HepG2 (cell line): ENCODE data around the gene KANK3. TPM values are rescaled to one million over a fixed set of nuclear protein-coding genes. Genes with fewer than 3 reads are reported as not detected.

Source experiments
- ATAC-seq: fragments of 200-7000 bp; cut with Tn5 transposase; 3 replicates; pipeline ENCODE4 v1.9.1; 2020; ENCODE audit warnings: mild to moderate bottlenecking, moderate library complexity
- BruUV-seq: library from RNA; stranded (reverse); fragments of 400-500 nt; replicated peaks from 2 replicates; lab custom pipeline; 2021; lab: Mats Ljungman, UMichigan
- CTCF ChIA-PET: fragments of 300-600 bp; formaldehyde crosslinking; extraction: SDS; loops from one replicate; lab custom pipeline; 2021; ENCODE audit warnings: low total read pairs, inconsistent platforms, low intra/inter-chr PET ratio; lab: Yijun Ruan, JAX
- POLR2A ChIA-PET: fragments of 350-600 bp; sonication (Branson Sonifier 250); formaldehyde crosslinking; loops from one replicate; lab custom pipeline; 2020; ENCODE audit warnings: antibody characterized with exemption, inconsistent platforms; lab: Yijun Ruan, JAX
- DNase-seq: peaks from one replicate; pipeline ENCODE4 v3.0.0-alpha.2; 2015; ENCODE audit warnings: low spot score
- FAIRE-seq: peaks from 3 replicates; lab custom pipeline; 2011; peaks lifted over from hg19 to GRCh38; lab: Jason Lieb, UNC
- H2AFZ ChIP-seq: one replicate; pipeline ENCODE4 v1.6.1; 2011; ENCODE audit warnings: low read length, inconsistent platforms
- H3K27ac ChIP-seq: fragments of 300-600 bp; 3 replicates; pipeline ENCODE4 v1.8.0; 2011; ENCODE audit warnings: mixed run types, mild to moderate bottlenecking, mixed read lengths, low read length, inconsistent platforms; ENCODE audit not compliant: insufficient read depth; ENCODE audit errors: extremely low read length
- H3K27me3 ChIP-seq, 2 experiments: fragments of 200-600 bp in 1 of 2; 2 replicates in 1 of 2; 3 replicates in 1 of 2; pipeline versions ENCODE4 v1.6.0 to v1.8.0; 2011; ENCODE audit warnings: low read length in 2 of 2, mild to moderate bottlenecking in 2 of 2, moderate library complexity in 2 of 2, inconsistent platforms in 1 of 2; ENCODE audit not compliant: insufficient read depth in 2 of 2, control insufficient read depth in 1 of 2
- H3K36me3 ChIP-seq, 2 experiments: fragments of 200-600 bp in 1 of 2; replicated peaks in 1 of 2; 2 replicates in 1 of 2; 3 replicates in 1 of 2; pipeline versions ENCODE4 v1.5.1 to v1.8.0; 2011; ENCODE audit warnings: low read length in 2 of 2, inconsistent platforms in 1 of 2; ENCODE audit not compliant: insufficient read depth in 2 of 2, control insufficient read depth in 1 of 2
- H3K4me1 ChIP-seq: 2 replicates; pipeline ENCODE4 v1.5.1; 2012; ENCODE audit warnings: low read length, inconsistent platforms; ENCODE audit not compliant: insufficient read depth
- H3K4me2 ChIP-seq: 2 replicates; pipeline ENCODE4 v1.6.0; 2011; ENCODE audit warnings: low read depth, low read length, inconsistent platforms
- H3K4me3 ChIP-seq, 3 experiments: fragments of 200-600 bp in 1 of 3; sonication (generic), shearing (Covaris generic) in 1 of 3; replicated peaks in 1 of 3; 2 replicates each; pipeline ENCODE4 v1.5.1; 2011 to 2016; ENCODE audit warnings: low read length in 3 of 3, inconsistent platforms in 2 of 3, low read depth in 2 of 3, mild to moderate bottlenecking in 2 of 3, control low read depth in 1 of 3, mixed read lengths in 1 of 3; ENCODE audit not compliant: insufficient read depth in 1 of 3
- H3K79me2 ChIP-seq: one replicate; pipeline ENCODE4 v1.6.1; 2011; ENCODE audit warnings: low read length, inconsistent platforms; ENCODE audit not compliant: insufficient read depth
- H3K9ac ChIP-seq: 2 replicates; pipeline ENCODE4 v1.6.0; 2011; ENCODE audit warnings: mild to moderate bottlenecking, low read depth, low read length, inconsistent platforms; ENCODE audit not compliant: insufficient read depth
- H3K9me3 ChIP-seq: 2 replicates; pipeline ENCODE4 v1.5.1; 2012; ENCODE audit warnings: mild to moderate bottlenecking, low read length
- H4K20me1 ChIP-seq: 2 replicates; pipeline ENCODE4 v1.6.0; 2011; ENCODE audit warnings: inconsistent platforms, mild to moderate bottlenecking, low read length, moderate library complexity; ENCODE audit not compliant: insufficient read depth
- ASH2L ChIP-seq: fragments of 300-600, 200-600 bp; sonication (generic); IDR thresholded peaks from 2 replicates; pipeline ENCODE4 v1.7.0; 2017; ENCODE audit warnings: low read depth, mild to moderate bottlenecking, moderate library complexity, mixed read lengths, low read length; ENCODE audit not compliant: insufficient read length
- ERF ChIP-seq: IDR thresholded peaks from 2 replicates; pipeline ENCODE4 v1.6.1; 2018; ENCODE audit warnings: missing biosample characterization, missing genetic modification reagents
- HNRNPK ChIP-seq: fragments of 200-400 bp; formaldehyde crosslinking; IDR thresholded peaks from 2 replicates; pipeline ENCODE4 v1.6.1; 2018; ENCODE audit warnings: low read length, low read depth, moderate library complexity, mild to moderate bottlenecking; ENCODE audit not compliant: poor library complexity, severe bottlenecking
- IKZF4 ChIP-seq: sonication (generic); formaldehyde crosslinking; IDR thresholded peaks from 2 replicates; pipeline ENCODE4 v1.5.1; 2020; ENCODE audit warnings: borderline replicate concordance, mild to moderate bottlenecking, low read depth, missing genetic modification reagents; ENCODE audit errors: not compliant biosample characterization
- MTF2 ChIP-seq: sonication (generic); formaldehyde crosslinking; IDR thresholded peaks from 2 replicates; pipeline ENCODE4 v1.5.0; 2020; ENCODE audit warnings: missing genetic modification reagents, borderline replicate concordance
- MYNN ChIP-seq: sonication (generic); formaldehyde crosslinking; IDR thresholded peaks from 2 replicates; pipeline ENCODE4 v1.4.0; 2020; ENCODE audit warnings: mild to moderate bottlenecking, low read depth, missing genetic modification reagents
- SP1 ChIP-seq, 2 experiments: fragments of 450-650 bp in 1 of 2; sonication (generic) in 1 of 2; formaldehyde crosslinking in 1 of 2; IDR thresholded peaks; 2 replicates each; pipeline versions ENCODE4 v1.4.0 to v1.6.1; 2016 to 2020; ENCODE audit warnings: missing genetic modification reagents in 1 of 2
- SP140L ChIP-seq: sonication (generic); formaldehyde crosslinking; IDR thresholded peaks from 2 replicates; pipeline ENCODE4 v1.4.0; 2020; ENCODE audit warnings: missing genetic modification reagents, borderline replicate concordance
- ZFP37 ChIP-seq: sonication (generic); formaldehyde crosslinking; IDR thresholded peaks from 2 replicates; pipeline ENCODE4 v1.4.0; 2020; ENCODE audit warnings: missing genetic modification reagents, borderline replicate concordance
- ZKSCAN5 ChIP-seq: sonication (generic); formaldehyde crosslinking; IDR thresholded peaks from 2 replicates; pipeline ENCODE4 v1.5.1; 2020; ENCODE audit warnings: mild to moderate bottlenecking, missing genetic modification reagents
- ZNF124 ChIP-seq: sonication (generic); formaldehyde crosslinking; IDR thresholded peaks from 2 replicates; pipeline ENCODE4 v1.4.0; 2020; ENCODE audit warnings: missing genetic modification reagents
- ZNF34 ChIP-seq: sonication (generic); formaldehyde crosslinking; IDR thresholded peaks from 2 replicates; pipeline ENCODE4 v1.4.0; 2020; ENCODE audit warnings: mild to moderate bottlenecking, missing genetic modification reagents, borderline replicate concordance
- ZNF7 ChIP-seq: IDR thresholded peaks from 2 replicates; pipeline ENCODE4 v1.6.1; 2016; ENCODE audit warnings: missing biosample characterization, missing genetic modification reagents
- WGBS: methylation state at CpG from one replicate; pipeline ENCODE4 v1.1.6; 2017; ENCODE audit warnings: low lambda C conversion rate; 5-methylcytosine and 5-hydroxymethylcytosine counted together
- in situ Hi-C: cut with HindIII; loops from 2 replicates; pipeline ENCODE4 v1.10.0; 2017; ENCODE audit warnings: low pct_unique_long_range_greater_than_20kb; ENCODE audit not compliant: extremely low pct_ligation_motif_present
- intact Hi-C: fragments of 100-400 bp; cut with micrococcal nuclease; formaldehyde crosslinking; loops from one replicate; pipeline ENCODE4 v1.10.0; 2022; ENCODE audit not compliant: unreplicated experiment
- polyA plus RNA-seq, 8 experiments: library from polyadenylated mRNA; depleted of rRNA in 3 of 8; stranded (reverse) in 7 of 8; unstranded in 1 of 8; fragments of >200 nt; fragmentation: Illumina TruSeq in 4 of 8; extraction: Trizol in 4 of 8; gene quantifications; 2 replicates each; pipeline versions ENCODE4 v1.2.1 to v1.2.3, GENCODE V29; 2011 to 2016; ENCODE audit warnings: low read depth in 4 of 8, missing spikeins in 1 of 8, mixed read lengths in 1 of 8; ENCODE audit not compliant: insufficient read depth in 1 of 8
- total RNA-seq, 5 experiments: library from RNA; depleted of rRNA; stranded (reverse); fragments of >200 nt; fragmentation: Illumina TruSeq; extraction: Trizol; gene quantifications; 2 replicates each; pipeline ENCODE4 v1.2.3, GENCODE V29; 2016; ENCODE audit warnings: low read depth in 1 of 5
- TF ChIP-seq, protein P1 (sequence below): IDR thresholded peaks from 2 replicates; pipeline ENCODE4 v1.6.1; 2016
- TF ChIP-seq, protein P2 (sequence below): sonication (generic); formaldehyde crosslinking; IDR thresholded peaks from 2 replicates; pipeline ENCODE4 v1.5.0; 2020; ENCODE audit warnings: mild to moderate bottlenecking, missing genetic modification reagents

Gene KANK3
- total and polyA plus RNA-seq, 2 of the 13 experiments (the other 11 are each of a cell fraction or from before 2014, with no cell fraction given), result 0.15 to 0.20 TPM

DNA sequence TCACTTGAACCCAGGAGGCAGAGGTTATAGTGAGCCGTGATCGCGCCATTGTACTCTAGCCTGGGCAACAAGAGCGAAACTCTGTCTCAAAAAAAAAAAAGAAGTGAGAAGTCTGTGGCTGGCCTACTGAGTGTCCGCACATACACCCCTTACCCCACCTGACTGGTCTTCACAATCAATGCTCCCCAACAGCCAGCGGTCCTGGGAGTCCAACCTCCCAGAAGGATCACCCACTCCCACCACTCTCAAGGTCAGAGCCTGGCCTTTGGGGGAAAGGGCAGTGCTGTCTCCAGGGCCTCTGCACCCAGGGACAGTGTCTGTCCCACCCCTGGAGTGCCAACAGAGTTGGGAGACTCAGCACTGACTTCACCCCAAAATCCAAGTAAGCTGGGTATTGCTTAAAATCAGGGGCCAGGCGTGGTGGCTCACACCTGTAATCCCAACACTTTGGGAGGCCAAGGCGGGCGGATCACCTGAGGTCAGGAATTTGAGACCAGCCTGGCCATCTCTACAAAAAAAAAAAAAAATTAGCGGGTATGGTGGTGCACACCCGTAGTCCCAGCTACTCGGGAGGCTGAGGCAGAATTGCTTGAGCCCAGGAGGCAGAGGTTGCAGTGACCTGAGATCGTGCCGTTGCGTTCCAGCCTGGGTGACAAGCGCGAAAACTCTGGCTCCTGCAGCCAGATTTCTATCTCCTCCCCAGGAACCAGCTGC, 32.6 kb downstream of the KANK3 start (continued):
- TF ChIP-seq ERF (CRISPR knock-in tag) (no peak), SP1 (IDR thresholded peaks at IDR 0.05) (no peak), SP1 (CRISPR knock-in tag; IDR thresholded peaks at IDR 0.05) (no peak), MTF2 (CRISPR knock-in tag) (no peak), HNRNPK (no peak), ZKSCAN5 (CRISPR knock-in tag) (no peak), SP140L (CRISPR knock-in tag) (no peak)

DNA sequence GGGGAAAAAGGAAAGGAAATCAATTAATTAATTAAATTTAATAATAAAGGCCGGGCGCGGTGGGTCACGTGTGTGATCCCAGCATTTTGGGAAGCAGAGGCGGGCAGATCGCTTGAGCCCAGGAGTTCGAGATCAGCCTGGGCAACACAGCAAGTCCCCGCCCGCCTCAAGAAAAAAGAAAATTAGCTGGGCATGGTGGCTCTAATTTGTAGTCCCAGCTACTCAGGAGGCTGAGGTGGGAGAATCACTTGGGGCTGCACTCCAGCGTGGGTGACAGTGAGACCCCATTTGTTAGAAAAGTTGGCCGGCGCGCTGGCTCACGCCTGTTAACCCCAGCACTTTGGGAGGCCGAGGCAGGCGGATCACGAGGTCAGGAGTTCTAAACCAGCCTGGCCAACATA, 34.2 kb downstream of the KANK3 start:
- WGBS, result 94% methylated on average over 17 of the region's 17 CpGs
- CTCF ChIA-PET, result no interaction called here
- intact Hi-C loops, result no loop called here
- no peaks in the 10 kb centered on the region for H3K27me3 ChIP-seq
- BruUV-seq, result no TSS peak
- POLR2A ChIA-PET, result interaction anchor here (5.8 kb wide), 1 partner anchor 11 kb away, joined by 39 read pairs; the partner anchor contains the start of genes NDUFA7 and RPS28
- no peaks in the 10 kb centered on the region for H3K9me3 ChIP-seq
- no peak for ATAC-seq
- H4K20me1 ChIP-seq, result no peaks in the 10 kb centered on the region
- H3K4me2 ChIP-seq, result peak overlapping the region; percentile 98; the same call in 1 of the 2 replicates
- no peak for FAIRE-seq
- H3K27ac ChIP-seq, result peak overlapping the region; percentile 85
- peaks cover 39% of the 10 kb centered on the region for H3K4me1 ChIP-seq
- peak overlapping the region; percentile 50 to 77 (median 66); a peak in 5 of 6 replicates for H3K4me3 ChIP-seq
- peaks cover 13 to 25% of the 10 kb centered on the region in 2 experiments; a peak in 4 of 5 replicates for H3K36me3 ChIP-seq
- no peak overlapping the region for H3K9ac ChIP-seq
- no peak overlapping the region for H2AFZ ChIP-seq
- no peak for DNase-seq
- in situ Hi-C loops, result loop anchor here (5.0 kb wide), 1 partner anchor 47 kb away; no protein-coding TSS in a partner anchor
- peaks cover 17% of the 10 kb centered on the region for H3K79me2 ChIP-seq
- TF ChIP-seq, protein P1, sequence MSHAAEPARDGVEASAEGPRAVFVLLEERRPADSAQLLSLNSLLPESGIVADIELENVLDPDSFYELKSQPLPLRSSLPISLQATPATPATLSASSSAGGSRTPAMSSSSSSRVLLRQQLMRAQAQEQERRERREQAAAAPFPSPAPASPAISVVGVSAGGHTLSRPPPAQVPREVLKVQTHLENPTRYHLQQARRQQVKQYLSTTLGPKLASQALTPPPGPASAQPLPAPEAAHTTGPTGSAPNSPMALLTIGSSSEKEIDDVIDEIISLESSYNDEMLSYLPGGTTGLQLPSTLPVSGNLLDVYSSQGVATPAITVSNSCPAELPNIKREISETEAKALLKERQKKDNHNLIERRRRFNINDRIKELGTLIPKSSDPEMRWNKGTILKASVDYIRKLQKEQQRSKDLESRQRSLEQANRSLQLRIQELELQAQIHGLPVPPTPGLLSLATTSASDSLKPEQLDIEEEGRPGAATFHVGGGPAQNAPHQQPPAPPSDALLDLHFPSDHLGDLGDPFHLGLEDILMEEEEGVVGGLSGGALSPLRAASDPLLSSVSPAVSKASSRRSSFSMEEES (CRISPR knock-in tag), result no peak
- TF ChIP-seq ZFP37 (CRISPR knock-in tag) (no peak), IKZF4 (CRISPR knock-in tag) (no peak), ZNF124 (CRISPR knock-in tag) (no peak), ASH2L (no peak), MYNN (CRISPR knock-in tag) (no peak), ZNF7 (CRISPR knock-in tag) (no peak), ZNF34 (no peak)
- TF ChIP-seq, protein P2, sequence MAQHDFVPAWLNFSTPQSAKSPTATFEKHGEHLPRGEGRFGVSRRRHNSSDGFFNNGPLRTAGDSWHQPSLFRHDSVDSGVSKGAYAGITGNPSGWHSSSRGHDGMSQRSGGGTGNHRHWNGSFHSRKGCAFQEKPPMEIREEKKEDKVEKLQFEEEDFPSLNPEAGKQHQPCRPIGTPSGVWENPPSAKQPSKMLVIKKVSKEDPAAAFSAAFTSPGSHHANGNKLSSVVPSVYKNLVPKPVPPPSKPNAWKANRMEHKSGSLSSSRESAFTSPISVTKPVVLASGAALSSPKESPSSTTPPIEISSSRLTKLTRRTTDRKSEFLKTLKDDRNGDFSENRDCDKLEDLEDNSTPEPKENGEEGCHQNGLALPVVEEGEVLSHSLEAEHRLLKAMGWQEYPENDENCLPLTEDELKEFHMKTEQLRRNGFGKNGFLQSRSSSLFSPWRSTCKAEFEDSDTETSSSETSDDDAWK (CRISPR knock-in tag), result no peak
